ENCODE measurements around the gene XPR1.

XPR1 gene

DNA sequence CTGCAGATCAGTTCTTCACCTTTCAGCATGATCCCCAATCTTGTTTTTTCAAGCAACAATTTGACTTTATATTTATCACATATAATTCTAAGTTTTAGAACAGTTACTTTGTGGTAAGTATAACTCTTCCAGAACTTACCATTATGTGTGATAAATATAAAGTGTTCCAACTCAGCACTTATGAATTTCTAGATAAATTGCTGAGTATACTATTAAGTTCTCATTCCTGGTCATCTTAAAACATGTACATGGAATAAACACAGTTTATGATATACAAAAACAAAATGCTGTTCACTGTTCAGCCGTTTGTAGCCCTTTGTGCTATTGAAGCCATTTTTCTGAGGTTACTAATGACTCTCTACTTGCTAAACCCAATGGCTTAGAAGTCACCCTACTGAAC, 5.1 kb upstream of the XPR1 start:
- Histone ChIP-seq H3K9me2 (replicated peaks; ENCODE audit: low read depth, low read length) (no peaks in the 10 kb centered on the region), H3K9me3 (ENCODE audit: insufficient read depth, low read depth, low read length) (no peaks in the 10 kb centered on the region), H3K4me1 (ENCODE audit: insufficient read depth, low read length, poor library complexity, severe bottlenecking) (peaks cover 6% of the 10 kb centered on the region), H2AFZ (ENCODE audit: low read length) (no peak overlapping the region), H3K27me3 (ENCODE audit: insufficient read depth, low read length, poor library complexity, severe bottlenecking) (no peaks in the 10 kb centered on the region), H3K4me2 (ENCODE audit: low read depth, low read length, poor library complexity, severe bottlenecking) (no peak overlapping the region), H3K9ac (ENCODE audit: low read depth, low read length, poor library complexity, severe bottlenecking) (no peak overlapping the region), H3K36me3 (ENCODE audit: insufficient read depth, low read length) (no peaks in the 10 kb centered on the region), H3K79me2 (ENCODE audit: insufficient read depth, low read length) (no peaks in the 10 kb centered on the region), H4K20me1 (ENCODE audit: insufficient read depth, low read length, poor library complexity, severe bottlenecking) (no peaks in the 10 kb centered on the region), H3F3A (ENCODE audit: low read depth) (no peaks in the 10 kb centered on the region), H3K4me3 (ENCODE audit: low read length, poor library complexity, severe bottlenecking) (no peak overlapping the region)
- TF ChIP-seq CTCF (conservative IDR thresholded peaks at IDR 0.05; ENCODE audit: low read length) = no peak
- no peak for TF ChIP-seq EZH2phosphoT487 (IDR thresholded peaks at IDR 0.05; ENCODE audit: borderline replicate concordance)

- Histone ChIP-seq H3K4me2 (ENCODE audit: low read depth, low read length, poor library complexity, severe bottlenecking) (no peak overlapping the region), H4K20me1 (ENCODE audit: insufficient read depth, low read length, poor library complexity, severe bottlenecking) (no peaks in the 10 kb centered on the region), H3K9ac (ENCODE audit: low read depth, low read length, poor library complexity, severe bottlenecking) (no peak overlapping the region), H3K4me1 (ENCODE audit: insufficient read depth, low read length, poor library complexity, severe bottlenecking) (peaks cover 6% of the 10 kb centered on the region), H3K9me3 (ENCODE audit: insufficient read depth, low read depth, low read length) (no peaks in the 10 kb centered on the region), H3K36me3 (ENCODE audit: insufficient read depth, low read length) (no peaks in the 10 kb centered on the region), H3K79me2 (ENCODE audit: insufficient read depth, low read length) (no peaks in the 10 kb centered on the region), H2AFZ (ENCODE audit: low read length) (no peak overlapping the region), H3K27me3 (ENCODE audit: insufficient read depth, low read length, poor library complexity, severe bottlenecking) (no peaks in the 10 kb centered on the region), H3F3A (ENCODE audit: low read depth) (no peaks in the 10 kb centered on the region), H3K4me3 (ENCODE audit: low read length, poor library complexity, severe bottlenecking) (no peak overlapping the region), H3K9me2 (replicated peaks; ENCODE audit: low read depth, low read length) (no peaks in the 10 kb centered on the region)
- TF ChIP-seq CTCF (conservative IDR thresholded peaks at IDR 0.05; ENCODE audit: low read length) = no peak
- TF ChIP-seq EZH2phosphoT487 (IDR thresholded peaks at IDR 0.05; ENCODE audit: borderline replicate concordance) = no peak
Measured at GRCh38 chr1:180627411-180627810, 4.4 kb upstream of the XPR1 start.

- H4K20me1 ChIP-seq (ENCODE audit: insufficient read depth, low read length, poor library complexity, severe bottlenecking) = peaks cover 12% of the 10 kb centered on the region
- no peaks in the 10 kb centered on the region for H3K9me2 ChIP-seq (replicated peaks; ENCODE audit: low read depth, low read length)
- TF ChIP-seq CTCF (conservative IDR thresholded peaks at IDR 0.05; ENCODE audit: low read length) (no peak), EZH2phosphoT487 (IDR thresholded peaks at IDR 0.05; ENCODE audit: borderline replicate concordance) (no peak)
- H2AFZ ChIP-seq (ENCODE audit: low read length) = no peak overlapping the region
- no peak overlapping the region for H3K9ac ChIP-seq (ENCODE audit: low read depth, low read length, poor library complexity, severe bottlenecking)
- H3K79me2 ChIP-seq (ENCODE audit: insufficient read depth, low read length) = peaks cover 11% of the 10 kb centered on the region
- no peaks in the 10 kb centered on the region for H3K9me3 ChIP-seq (ENCODE audit: insufficient read depth, low read depth, low read length)
- no peak overlapping the region for H3K4me2 ChIP-seq (ENCODE audit: low read depth, low read length, poor library complexity, severe bottlenecking)
- peaks cover 17% of the 10 kb centered on the region for H3K4me1 ChIP-seq (ENCODE audit: insufficient read depth, low read length, poor library complexity, severe bottlenecking)
- H3K36me3 ChIP-seq (ENCODE audit: insufficient read depth, low read length) = no peaks in the 10 kb centered on the region
- no peak overlapping the region for H3K4me3 ChIP-seq (ENCODE audit: low read length, poor library complexity, severe bottlenecking)
- H3K27me3 ChIP-seq (ENCODE audit: insufficient read depth, low read length, poor library complexity, severe bottlenecking) = no peaks in the 10 kb centered on the region
- 0 out of 2 replicates have a peak, but pooled peaks cover 6% of the 10 kb centered on the region for H3F3A ChIP-seq (ENCODE audit: low read depth)
Measured at GRCh38 chr1:180628646-180629045, 3.2 kb upstream of the XPR1 start.

Data from Loucy (cell line).